ENCODE measurements around the gene AIF1L. TPM values are rescaled to one million over a fixed set of nuclear protein-coding genes. Genes with fewer than 3 reads are reported as not detected.

AIF1L gene
- total and polyA plus RNA-seq, 2 of the 13 experiments (the other 11 are each of a cell fraction or from before 2014, with no cell fraction given), result 12.4 to 36.5 TPM

DNA sequence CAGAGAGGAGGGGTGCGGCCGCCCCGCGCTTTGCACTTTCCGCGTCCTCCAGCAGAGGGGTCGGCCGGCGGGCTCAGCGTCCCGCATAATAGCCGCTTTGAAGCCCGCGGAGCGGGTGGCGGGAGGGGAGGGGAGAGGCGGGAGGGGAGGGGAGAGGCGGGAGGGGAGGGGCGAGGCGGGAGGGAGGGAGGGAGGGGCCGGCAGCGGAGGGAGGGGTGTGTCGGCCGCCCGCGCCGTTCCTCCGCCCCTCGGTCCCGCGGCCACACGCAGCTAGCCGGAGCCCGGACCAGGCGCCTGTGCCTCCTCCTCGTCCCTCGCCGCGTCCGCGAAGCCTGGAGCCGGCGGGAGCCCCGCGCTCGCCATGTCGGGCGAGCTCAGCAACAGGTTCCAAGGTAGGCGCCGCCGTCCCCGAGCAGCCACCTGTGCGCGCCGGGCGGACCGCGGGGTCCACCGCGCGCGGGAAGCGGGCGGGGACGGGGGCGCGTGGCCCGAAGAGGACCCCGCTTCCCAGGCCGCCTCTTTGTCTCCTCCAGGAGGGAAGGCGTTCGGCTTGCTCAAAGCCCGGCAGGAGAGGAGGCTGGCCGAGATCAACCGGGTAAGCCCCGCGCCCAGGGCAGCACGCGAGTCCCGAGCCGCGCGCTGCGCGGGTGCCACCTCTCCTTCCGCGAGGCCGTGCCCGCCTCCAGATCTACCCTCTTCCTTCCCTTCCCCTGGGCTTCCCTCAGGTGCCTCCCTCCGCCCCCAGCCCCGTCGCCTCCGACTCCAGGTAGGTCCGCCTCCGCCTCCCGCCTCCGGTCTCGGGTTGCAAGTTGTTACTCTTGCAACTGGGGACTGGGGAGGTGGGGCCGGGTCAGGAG, at the start of gene AIF1L (continued):
- TF ChIP-seq ZNF724P (CRISPR knock-in tag; IDR thresholded peaks at IDR 0.05; ENCODE audit: borderline replicate concordance) (no peak), RFX1 (IDR thresholded peaks at IDR 0.05) (no peak), NRL (CRISPR knock-in tag; IDR thresholded peaks at IDR 0.05; ENCODE audit: borderline replicate concordance) (peak; percentile 13; the same call in 1 of the 2 replicates), YEATS4 (CRISPR knock-in tag; IDR thresholded peaks at IDR 0.05; ENCODE audit: borderline replicate concordance) (no peak), HOXA3 (CRISPR knock-in tag; IDR thresholded peaks at IDR 0.05) (no peak; the same call in 1 of the 2 replicates), ZNF619 (CRISPR knock-in tag; IDR thresholded peaks at IDR 0.05) (no peak), MED1 (CRISPR knock-in tag; IDR thresholded peaks at IDR 0.05) (no peak), KDM5A (IDR thresholded peaks at IDR 0.05; ENCODE audit: borderline replicate concordance, low read length) (no peak), KLF9 (CRISPR knock-in tag; IDR thresholded peaks at IDR 0.05; ENCODE audit: low read depth) (no peak), PCBP2 (optimal IDR thresholded peaks at IDR 0.05; ENCODE audit: low read depth, low read length, poor library complexity, severe bottlenecking) (no peak), RFX5 (IDR thresholded peaks at IDR 0.05; ENCODE audit: low read depth, low read length) (no peak), ZNF333 (CRISPR knock-in tag; IDR thresholded peaks at IDR 0.05; ENCODE audit: borderline replicate concordance) (no peak), ATF7 (IDR thresholded peaks at IDR 0.05) (no peak), ATF7 (CRISPR knock-in tag; IDR thresholded peaks at IDR 0.05) (no peak), FOXP1 (IDR thresholded peaks at IDR 0.05) (no peak), FOXP1 (CRISPR knock-in tag; IDR thresholded peaks at IDR 0.05) (no peak), EEA1 (CRISPR knock-in tag; IDR thresholded peaks at IDR 0.05; ENCODE audit: borderline replicate concordance) (peak; percentile 12; the same call in 1 of the 2 replicates), ZBTB7A (CRISPR knock-in tag; IDR thresholded peaks at IDR 0.05) (no peak), ZFX (CRISPR knock-in tag; IDR thresholded peaks at IDR 0.05; ENCODE audit: low read depth) (no peak; the same call in 1 of the 2 replicates), ZNF121 (CRISPR knock-in tag; IDR thresholded peaks at IDR 0.05) (no peak), ZNF260 (CRISPR knock-in tag; IDR thresholded peaks at IDR 0.05; ENCODE audit: borderline replicate concordance, low read depth) (no peak), ZNF556 (CRISPR knock-in tag; IDR thresholded peaks at IDR 0.05; ENCODE audit: borderline replicate concordance) (no peak), MYC (CRISPR knock-in tag; IDR thresholded peaks at IDR 0.05; ENCODE audit: borderline replicate concordance) (no peak)
- TF ChIP-seq, protein P1, sequence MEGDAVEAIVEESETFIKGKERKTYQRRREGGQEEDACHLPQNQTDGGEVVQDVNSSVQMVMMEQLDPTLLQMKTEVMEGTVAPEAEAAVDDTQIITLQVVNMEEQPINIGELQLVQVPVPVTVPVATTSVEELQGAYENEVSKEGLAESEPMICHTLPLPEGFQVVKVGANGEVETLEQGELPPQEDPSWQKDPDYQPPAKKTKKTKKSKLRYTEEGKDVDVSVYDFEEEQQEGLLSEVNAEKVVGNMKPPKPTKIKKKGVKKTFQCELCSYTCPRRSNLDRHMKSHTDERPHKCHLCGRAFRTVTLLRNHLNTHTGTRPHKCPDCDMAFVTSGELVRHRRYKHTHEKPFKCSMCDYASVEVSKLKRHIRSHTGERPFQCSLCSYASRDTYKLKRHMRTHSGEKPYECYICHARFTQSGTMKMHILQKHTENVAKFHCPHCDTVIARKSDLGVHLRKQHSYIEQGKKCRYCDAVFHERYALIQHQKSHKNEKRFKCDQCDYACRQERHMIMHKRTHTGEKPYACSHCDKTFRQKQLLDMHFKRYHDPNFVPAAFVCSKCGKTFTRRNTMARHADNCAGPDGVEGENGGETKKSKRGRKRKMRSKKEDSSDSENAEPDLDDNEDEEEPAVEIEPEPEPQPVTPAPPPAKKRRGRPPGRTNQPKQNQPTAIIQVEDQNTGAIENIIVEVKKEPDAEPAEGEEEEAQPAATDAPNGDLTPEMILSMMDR (CRISPR knock-in tag; IDR thresholded peaks at IDR 0.05), result peak; percentile 50
- TF ChIP-seq, protein P2, sequence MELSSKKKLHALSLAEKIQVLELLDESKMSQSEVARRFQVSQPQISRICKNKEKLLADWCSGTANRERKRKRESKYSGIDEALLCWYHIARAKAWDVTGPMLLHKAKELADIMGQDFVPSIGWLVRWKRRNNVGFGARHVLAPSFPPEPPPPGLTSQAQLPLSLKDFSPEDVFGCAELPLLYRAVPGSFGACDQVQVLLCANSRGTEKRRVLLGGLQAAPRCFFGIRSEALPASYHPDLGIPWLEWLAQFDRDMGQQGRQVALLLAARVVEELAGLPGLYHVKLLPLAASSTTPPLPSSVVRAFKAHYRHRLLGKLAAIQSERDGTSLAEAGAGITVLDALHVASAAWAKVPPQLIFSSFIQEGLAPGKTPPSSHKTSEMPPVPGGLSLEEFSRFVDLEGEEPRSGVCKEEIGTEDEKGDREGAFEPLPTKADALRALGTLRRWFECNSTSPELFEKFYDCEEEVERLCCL (CRISPR knock-in tag; IDR thresholded peaks at IDR 0.05; ENCODE audit: borderline replicate concordance), result no peak
- TF ChIP-seq, protein P3, sequence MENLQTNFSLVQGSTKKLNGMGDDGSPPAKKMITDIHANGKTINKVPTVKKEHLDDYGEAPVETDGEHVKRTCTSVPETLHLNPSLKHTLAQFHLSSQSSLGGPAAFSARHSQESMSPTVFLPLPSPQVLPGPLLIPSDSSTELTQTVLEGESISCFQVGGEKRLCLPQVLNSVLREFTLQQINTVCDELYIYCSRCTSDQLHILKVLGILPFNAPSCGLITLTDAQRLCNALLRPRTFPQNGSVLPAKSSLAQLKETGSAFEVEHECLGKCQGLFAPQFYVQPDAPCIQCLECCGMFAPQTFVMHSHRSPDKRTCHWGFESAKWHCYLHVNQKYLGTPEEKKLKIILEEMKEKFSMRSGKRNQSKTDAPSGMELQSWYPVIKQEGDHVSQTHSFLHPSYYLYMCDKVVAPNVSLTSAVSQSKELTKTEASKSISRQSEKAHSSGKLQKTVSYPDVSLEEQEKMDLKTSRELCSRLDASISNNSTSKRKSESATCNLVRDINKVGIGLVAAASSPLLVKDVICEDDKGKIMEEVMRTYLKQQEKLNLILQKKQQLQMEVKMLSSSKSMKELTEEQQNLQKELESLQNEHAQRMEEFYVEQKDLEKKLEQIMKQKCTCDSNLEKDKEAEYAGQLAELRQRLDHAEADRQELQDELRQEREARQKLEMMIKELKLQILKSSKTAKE (CRISPR knock-in tag; IDR thresholded peaks at IDR 0.05; ENCODE audit: borderline replicate concordance), result no peak
